Lower lobe of right lung (tissue), 2 donors: Measurements from ENCODE around the gene CLSTN2. TPM values are rescaled to one million over a fixed set of nuclear protein-coding genes. Genes with fewer than 3 reads are reported as not detected.

Experiments used
- ATAC-seq, 2 donors: fragments of 200-7000 bp; cut with Tn5 transposase; one replicate each; pipeline ENCODE4 v1.9.1; 2020 to 2022; ENCODE audit warnings: mild to moderate bottlenecking in 2 of 2, moderate library complexity in 2 of 2
- DNase-seq: peaks from one replicate; pipeline ENCODE4 v3.0.0-alpha.2; 2020
- H3K27ac ChIP-seq: fragments of 200-600 bp; one replicate; pipeline ENCODE4 v1.8.0; 2022
- H3K27me3 ChIP-seq: fragments of 200-600 bp; one replicate; pipeline ENCODE4 v1.8.0; 2022; ENCODE audit warnings: low read depth
- H3K36me3 ChIP-seq: fragments of 200-600 bp; one replicate; pipeline ENCODE4 v1.8.0; 2022; ENCODE audit warnings: mild to moderate bottlenecking
- H3K4me1 ChIP-seq: fragments of 200-600 bp; one replicate; pipeline ENCODE4 v1.8.0; 2022
- H3K4me3 ChIP-seq: fragments of 200-600 bp; one replicate; pipeline ENCODE4 v1.8.0; 2022; ENCODE audit warnings: mild to moderate bottlenecking
- H3K9me3 ChIP-seq: fragments of 200-600 bp; one replicate; pipeline ENCODE4 v1.8.0; 2022
- intact Hi-C: fragments of 100-400 bp; cut with DNase I; formaldehyde crosslinking; loops from one replicate; pipeline ENCODE4 v1.11.0; 2022
- total RNA-seq: library from RNA; stranded (reverse); fragmentation: NEBNext Ultra II Directional; extraction: Animal tissue kit (Norgen Biotek cat#: 25700); gene quantifications from one replicate; pipeline ENCODE4 v1.2.1, GENCODE V29; 2021
- TF ChIP-seq, protein P1 (sequence below): fragments of 200-600 bp; IDR thresholded peaks from one replicate; pipeline ENCODE4 v1.8.0; 2022; ENCODE audit warnings: antibody characterized with exemption, mild to moderate bottlenecking
- donor health status: DM: no; HTN: yes; CAD: no; lungs with severe emphysema.

Gene CLSTN2
- total RNA-seq, 1 donor from 2014 or later = 4.5 TPM

DNA sequence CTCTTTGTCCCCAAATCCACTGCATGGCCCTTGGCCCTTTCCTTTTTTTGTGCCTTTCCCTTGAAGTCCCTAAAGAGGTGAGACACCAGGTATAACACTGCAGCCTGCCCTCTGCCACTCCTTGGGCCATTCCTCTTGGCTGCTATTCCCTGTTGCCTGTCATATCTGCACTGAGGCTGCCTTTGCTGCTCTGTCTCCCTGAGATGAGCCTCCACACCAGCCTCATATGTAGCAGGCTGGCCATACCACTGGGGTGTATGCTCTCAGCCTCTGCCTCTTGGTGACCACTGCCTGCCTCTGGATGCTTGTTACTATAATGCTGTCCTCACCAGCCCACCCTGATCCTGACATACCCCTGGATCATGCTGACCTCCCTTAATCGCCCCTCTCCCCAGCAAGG is 252.0 kb downstream of the CLSTN2 start:
- no peak for DNase-seq
- no peak overlapping the region for H3K27ac ChIP-seq
- no peak overlapping the region for H3K4me3 ChIP-seq
- no peaks in the 10 kb centered on the region for H3K27me3 ChIP-seq
- H3K9me3 ChIP-seq = no peaks in the 10 kb centered on the region
- no peaks in the 10 kb centered on the region for H3K36me3 ChIP-seq
- intact Hi-C loops = no loop called here
- peak in 1 of 2 donors; percentile 45 for ATAC-seq
- H3K4me1 ChIP-seq = peaks cover 6% of the 10 kb centered on the region
- TF ChIP-seq, protein P1, sequence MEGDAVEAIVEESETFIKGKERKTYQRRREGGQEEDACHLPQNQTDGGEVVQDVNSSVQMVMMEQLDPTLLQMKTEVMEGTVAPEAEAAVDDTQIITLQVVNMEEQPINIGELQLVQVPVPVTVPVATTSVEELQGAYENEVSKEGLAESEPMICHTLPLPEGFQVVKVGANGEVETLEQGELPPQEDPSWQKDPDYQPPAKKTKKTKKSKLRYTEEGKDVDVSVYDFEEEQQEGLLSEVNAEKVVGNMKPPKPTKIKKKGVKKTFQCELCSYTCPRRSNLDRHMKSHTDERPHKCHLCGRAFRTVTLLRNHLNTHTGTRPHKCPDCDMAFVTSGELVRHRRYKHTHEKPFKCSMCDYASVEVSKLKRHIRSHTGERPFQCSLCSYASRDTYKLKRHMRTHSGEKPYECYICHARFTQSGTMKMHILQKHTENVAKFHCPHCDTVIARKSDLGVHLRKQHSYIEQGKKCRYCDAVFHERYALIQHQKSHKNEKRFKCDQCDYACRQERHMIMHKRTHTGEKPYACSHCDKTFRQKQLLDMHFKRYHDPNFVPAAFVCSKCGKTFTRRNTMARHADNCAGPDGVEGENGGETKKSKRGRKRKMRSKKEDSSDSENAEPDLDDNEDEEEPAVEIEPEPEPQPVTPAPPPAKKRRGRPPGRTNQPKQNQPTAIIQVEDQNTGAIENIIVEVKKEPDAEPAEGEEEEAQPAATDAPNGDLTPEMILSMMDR = no peak

DNA sequence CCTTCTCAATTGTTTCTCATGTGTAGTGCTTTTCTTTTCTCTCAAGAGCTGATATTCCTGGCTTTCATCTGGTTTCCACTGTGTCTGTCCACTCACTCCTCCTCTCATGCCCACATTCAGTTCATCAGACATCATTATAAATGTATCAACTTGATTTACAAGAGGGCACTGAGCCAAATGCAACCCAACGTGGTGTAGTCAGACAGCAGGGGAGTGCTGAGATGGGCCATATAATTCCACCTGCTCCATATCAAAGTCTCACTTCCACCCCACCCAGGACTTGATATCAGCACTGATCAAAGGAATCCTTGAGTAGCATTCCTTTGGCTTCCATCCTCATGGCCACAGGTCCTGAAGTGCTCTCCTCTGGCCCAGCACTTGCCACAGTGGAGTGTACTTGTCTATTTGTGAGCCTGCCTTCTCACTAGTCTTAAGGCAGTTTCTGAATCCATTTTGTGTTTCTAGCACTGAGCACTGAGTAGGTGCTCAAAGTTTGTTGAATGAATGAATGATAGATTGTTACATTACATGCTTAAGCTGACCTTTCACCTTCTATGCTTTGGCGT is 252.8 kb downstream of the CLSTN2 start:
- TF ChIP-seq, protein P1 = no peak
- peaks cover 6% of the 10 kb centered on the region for H3K4me1 ChIP-seq
- peak; percentile 47 to 64 for ATAC-seq
- H3K9me3 ChIP-seq = no peaks in the 10 kb centered on the region
- H3K27ac ChIP-seq = no peak overlapping the region
- no peaks in the 10 kb centered on the region for H3K36me3 ChIP-seq
- H3K27me3 ChIP-seq = no peaks in the 10 kb centered on the region
- H3K4me3 ChIP-seq = no peak overlapping the region
- intact Hi-C loops = no loop called here
- no peak for DNase-seq

DNA sequence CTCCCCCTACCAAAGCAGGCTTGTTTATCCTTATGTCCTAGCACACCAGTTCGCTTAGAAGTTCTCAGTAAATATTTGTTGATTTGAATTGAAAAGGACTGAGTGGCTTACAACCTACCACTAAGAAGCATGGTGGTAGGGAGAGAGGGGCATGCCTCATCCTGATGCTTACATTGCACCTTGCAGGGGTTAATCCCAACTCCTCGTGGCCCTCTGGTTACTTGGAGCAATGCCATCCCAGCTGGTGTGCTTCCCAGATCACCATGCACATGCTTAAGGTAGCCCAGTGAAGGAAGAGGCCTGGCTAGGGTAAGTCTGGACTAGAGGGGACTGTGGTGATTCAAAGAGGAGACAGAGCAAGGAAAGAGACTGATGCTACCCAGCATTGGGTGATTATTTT is 253.3 kb downstream of the CLSTN2 start:
- Histone ChIP-seq H3K27me3 (no peaks in the 10 kb centered on the region), H3K4me1 (peaks cover 6% of the 10 kb centered on the region), H3K27ac (no peak overlapping the region), H3K9me3 (no peaks in the 10 kb centered on the region), H3K36me3 (no peaks in the 10 kb centered on the region), H3K4me3 (no peak overlapping the region)
- ATAC-seq (peak in 1 of 2 donors; percentile 15), DNase-seq (no peak)
- intact Hi-C loops = no loop called here
- TF ChIP-seq, protein P1 = no peak

DNA sequence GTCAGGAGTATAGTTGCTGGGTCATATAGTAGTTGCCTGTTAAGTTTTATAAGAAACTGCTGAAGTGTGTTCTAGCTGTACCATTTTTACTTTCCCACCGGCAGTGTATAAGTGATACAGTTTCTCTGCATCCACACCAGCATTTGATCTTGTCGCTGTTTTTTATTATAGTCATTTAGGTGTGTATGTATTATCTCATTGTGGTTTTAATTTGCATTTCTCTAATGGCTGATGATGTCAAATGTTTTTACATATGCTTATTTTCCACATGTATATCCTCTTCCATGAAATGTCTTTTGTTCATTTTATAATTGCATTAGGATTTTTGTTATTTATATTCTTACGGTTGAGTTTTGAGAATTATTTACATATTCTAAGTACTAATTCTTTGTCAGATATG is 254.3 kb downstream of the CLSTN2 start:
- TF ChIP-seq, protein P1 = no peak
- intact Hi-C loops = no loop called here
- H3K36me3 ChIP-seq = no peaks in the 10 kb centered on the region
- DNase-seq (no peak), ATAC-seq (no peak)
- H3K4me1 ChIP-seq = peaks cover 6% of the 10 kb centered on the region
- no peak overlapping the region for H3K4me3 ChIP-seq
- H3K27me3 ChIP-seq = no peaks in the 10 kb centered on the region
- no peaks in the 10 kb centered on the region for H3K9me3 ChIP-seq
- H3K27ac ChIP-seq = no peak overlapping the region

DNA sequence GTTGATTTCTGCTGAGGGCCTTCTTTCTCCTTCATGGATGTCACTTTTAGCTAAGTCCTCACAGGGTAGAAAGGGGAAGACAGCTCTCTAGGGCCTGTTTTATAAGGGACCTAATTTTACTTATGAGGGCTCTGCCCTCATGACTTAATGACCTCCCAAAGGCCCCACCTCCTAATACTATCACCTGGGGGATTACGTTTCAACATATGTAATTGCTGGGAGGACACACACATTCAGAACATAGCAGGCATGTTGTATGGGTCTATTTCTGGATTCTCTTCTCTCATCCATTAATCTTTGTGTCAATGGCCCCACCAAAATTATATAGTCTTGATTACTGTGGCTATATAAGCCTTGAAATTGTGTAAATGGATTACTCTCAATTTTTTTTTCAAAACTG is 255.0 kb downstream of the CLSTN2 start:
- no peaks in the 10 kb centered on the region for H3K36me3 ChIP-seq
- intact Hi-C loops = no loop called here
- TF ChIP-seq, protein P1 = no peak
- DNase-seq (no peak), ATAC-seq (no peak)
- H3K4me1 ChIP-seq = peaks cover 6% of the 10 kb centered on the region
- no peaks in the 10 kb centered on the region for H3K9me3 ChIP-seq
- no peak overlapping the region for H3K27ac ChIP-seq
- no peak overlapping the region for H3K4me3 ChIP-seq
- H3K27me3 ChIP-seq = no peaks in the 10 kb centered on the region
